ENCODE data around the gene EDN2.

The EDN2 gene

DNA sequence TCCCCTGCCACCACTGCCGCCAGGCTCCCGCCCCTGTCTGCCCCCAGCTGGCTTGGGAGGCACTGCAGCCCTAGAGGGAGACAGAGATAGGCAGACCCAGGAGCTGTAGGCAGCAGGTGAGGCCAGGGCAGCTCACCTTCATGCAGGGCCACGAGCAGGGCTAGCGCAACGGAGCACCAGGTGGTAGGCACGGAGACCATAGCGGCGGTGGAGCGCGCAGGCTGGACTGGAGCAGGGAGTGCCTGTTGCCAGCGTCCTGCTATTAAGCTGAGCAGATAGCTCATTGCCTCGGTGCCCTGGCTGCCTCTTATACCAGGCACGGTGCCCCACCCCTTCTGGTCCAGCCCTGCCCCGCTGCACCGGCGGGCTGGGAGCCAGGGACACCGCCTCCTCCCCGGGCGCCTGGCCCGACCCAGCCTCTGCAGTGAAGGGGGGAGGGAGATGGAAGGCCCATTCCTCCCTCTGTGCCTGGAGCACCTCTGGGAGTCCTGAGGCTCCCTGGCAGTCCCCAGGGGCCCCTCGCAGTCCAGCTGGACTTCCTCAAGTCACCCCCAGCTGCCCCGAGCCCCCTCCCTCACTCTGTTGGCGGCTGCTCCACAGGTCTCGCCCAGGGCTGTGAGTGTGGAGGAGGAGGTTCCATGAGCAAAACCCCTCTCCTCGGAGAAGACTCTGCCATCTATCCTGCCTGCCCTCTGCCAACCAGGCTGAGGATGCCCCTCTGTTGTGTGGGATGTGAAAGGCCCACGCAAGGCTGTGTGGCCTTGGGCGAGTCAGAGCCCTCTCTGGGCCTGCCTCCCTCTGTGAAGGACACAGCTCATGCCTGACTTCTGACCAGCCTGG is at the start of gene EDN2:
TSS of gene EDN2 (minus strand) at position 282 of the 840 bp plus-strand sequence. CDS start at position 200, 82 bp downstream.
- DNase-seq, result no peak

DNA sequence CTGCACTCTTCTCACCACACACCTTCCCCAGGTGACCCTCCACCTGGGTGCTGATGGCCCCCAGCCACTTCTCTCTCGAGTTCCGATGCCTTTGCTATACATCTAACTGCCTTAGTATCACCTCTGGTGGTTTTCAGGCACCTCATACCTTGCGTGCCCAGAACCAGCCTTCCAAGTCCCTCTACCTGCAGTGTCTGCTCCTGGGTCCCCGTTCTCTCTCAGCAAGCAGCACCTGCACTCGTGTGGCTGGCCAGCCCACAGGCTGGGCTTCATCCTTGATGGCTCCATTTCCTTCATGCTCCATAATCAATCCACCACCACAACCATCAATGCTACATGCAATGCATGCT is 49.2 kb upstream of the EDN2 start:
- DNase-seq, result no peak

- no peak for DNase-seq
These were observed 48.7 kb upstream of the EDN2 start for GRCh38 chr1:41533016-41533730.

GRCh38 chr1:41532206-41532975 is 47.9 kb upstream of the EDN2 start:
- no peak for DNase-seq

DNA sequence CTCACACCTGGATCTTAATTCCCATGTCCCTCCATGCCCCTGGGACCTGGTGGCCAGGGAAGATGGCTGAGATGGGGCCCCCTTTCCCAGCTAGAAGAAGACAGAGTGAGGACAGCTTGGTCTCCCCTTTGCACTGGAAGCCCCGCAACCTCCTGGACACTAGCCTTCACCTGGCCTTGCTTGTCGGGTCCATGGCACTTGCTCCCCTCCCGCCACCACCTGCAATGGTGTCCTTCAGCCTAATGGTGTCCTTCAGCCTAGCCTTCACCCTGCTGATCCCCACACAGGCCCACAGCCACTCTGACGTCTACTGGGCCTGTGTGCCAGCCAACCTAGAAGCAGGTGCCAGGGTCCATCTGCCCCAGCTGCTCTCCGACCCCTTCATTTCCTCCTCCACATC is 45.9 kb upstream of the EDN2 start:
- no peak for DNase-seq

- no peak for DNase-seq
These were observed 45.3 kb upstream of the EDN2 start for GRCh38 chr1:41529621-41530395.

DNA sequence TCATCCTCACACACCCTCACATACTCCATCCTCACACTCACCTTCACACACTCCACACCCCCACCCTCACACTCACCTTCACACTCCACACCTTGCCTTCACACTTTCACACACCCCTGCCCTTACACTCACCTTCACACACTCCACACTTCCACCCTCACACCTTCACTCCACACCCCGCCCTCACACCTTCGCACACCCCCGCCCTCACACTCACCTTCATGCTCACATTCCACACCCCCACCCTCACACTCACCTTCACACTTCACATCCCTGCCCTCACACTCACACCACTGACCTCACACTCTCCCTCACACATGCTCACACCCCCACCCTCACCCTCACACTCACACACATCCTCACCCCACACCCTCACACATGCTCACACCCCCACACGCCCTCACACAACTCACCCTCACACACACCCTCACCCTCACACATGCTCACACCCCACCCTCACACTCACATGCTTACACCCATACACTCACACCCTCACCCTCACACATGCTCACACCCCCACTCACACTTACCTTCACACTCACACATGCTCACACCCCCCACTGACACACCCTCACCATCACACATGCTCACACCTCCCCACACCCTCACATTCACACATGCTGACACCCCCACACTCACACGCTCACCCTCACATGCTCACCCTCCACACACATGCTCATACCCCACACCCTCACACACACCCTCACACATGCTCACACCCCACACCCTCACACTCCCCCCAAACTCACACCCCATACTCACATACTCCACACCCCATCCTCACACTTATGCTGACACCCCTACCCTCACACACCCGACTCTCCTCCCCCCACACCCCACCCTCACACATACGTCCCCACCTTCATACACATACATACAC is 44.5 kb upstream of the EDN2 start:
- DNase-seq, result no peak

GRCh38 chr1:41528106-41528505 is 43.6 kb upstream of the EDN2 start:
- DNase-seq, result no peak

- DNase-seq, result no peak
These were observed 42.6 kb upstream of the EDN2 start for GRCh38 chr1:41526956-41527561.

- no peak for DNase-seq
These were observed 41.6 kb upstream of the EDN2 start for GRCh38 chr1:41525891-41526587.

DNA sequence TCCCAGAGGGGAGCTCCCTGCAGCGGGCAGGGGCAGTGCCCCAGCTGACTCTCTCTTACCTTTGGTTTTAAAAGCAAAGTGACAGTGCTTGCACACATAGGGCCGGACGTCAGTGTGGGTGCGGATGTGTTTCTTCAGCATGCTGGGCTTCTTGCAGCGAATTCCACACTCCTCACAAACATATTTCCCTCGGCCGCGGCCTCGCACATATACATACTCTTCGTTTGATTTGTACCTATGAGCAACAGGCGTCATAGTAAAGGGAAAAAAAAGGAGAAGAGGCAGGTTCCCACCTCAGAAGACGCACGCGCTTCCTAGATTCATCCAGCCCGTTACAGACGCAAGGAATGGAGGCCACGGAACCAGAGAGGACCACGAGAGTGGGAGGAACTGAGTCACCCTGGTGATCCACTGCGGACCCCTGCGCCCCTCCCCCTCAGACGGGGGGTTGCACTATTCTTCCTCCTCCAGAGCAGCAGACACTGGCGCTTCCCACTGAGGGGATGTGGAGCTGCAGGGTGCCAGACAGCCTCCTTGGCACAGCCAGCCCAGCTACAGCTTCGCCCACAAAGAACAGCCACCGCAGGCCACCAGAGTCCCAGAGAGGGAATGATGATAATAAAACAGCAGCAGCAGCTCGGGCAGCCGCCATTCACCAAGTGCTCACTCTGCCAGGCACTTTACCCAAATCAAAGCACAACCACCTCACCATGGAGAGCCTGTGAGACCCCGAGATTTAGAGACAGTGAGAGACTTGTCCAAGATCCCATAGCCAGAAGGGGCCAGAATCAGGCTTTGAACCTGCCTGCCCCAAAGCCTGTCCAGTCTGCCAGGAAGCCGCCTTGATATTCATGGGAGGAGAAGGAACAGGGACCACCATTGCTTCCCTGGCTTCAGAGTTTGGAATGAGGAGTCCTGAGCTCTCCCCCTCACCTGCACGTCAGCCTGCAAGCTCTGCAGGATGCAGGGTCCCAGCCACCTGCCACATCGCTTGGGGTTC is 40.5 kb upstream of the EDN2 start:
- DNase-seq, result no peak

DNA sequence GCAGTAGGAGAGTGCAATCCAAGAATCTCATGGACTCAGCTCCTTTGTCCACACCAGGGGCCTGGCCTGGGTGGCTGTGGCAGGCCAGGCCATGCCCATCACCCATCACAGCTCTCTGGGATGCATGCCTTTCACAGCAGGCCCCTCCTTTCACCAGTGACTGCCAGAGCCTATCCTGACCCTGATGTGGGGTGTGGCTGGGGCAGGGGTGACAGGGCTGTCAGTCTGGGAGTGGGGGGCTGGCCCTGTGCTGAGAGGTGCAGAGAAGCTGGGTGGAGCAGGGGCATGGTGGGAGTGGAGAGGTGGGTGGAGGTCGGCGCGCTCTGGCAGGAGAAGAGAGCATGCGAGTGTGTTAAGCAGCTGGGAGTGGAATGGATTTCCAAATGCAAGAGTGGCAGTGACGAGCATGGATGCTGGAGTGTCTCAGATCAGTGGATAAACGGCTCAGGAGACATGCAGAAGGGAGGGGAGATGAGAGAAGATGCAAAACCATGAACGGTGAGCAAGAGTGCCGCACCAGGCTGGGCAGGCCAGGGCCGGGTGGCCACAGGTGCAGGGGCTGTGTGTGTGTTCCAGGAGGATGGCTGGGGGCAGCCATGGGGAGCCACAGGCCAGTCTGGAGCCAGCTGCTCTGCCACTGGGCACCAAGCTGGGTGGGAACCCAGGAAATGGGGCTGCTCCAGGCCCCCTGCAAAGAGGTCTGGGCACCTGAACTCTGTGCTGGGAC is 39.6 kb upstream of the EDN2 start:
- no peak for DNase-seq

GRCh38 chr1:41523071-41523470 is 38.6 kb upstream of the EDN2 start:
- DNase-seq, result no peak

DNA sequence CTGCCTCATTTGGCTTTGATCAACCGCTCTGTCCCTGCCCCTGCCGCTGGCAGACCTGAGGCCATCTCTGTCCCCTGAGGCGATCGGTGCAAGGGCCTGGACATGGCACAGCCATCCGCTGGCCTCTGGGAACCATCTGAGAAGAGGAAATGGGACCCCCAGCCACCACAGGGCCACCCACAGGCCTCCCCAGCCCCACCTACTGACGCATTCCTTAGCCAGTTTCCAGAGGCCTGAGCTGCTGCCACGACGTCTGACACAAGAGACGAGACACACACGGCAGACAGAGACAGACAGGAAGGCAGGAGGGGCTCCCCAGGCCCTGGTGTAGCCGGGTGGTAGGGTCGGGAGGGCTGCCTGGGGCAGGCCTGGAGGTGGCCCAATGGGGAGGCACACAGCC is 37.3 kb upstream of the EDN2 start:
- DNase-seq, result no peak

- DNase-seq, result no peak
These were observed 36.7 kb upstream of the EDN2 start for GRCh38 chr1:41520951-41521752.

DNA sequence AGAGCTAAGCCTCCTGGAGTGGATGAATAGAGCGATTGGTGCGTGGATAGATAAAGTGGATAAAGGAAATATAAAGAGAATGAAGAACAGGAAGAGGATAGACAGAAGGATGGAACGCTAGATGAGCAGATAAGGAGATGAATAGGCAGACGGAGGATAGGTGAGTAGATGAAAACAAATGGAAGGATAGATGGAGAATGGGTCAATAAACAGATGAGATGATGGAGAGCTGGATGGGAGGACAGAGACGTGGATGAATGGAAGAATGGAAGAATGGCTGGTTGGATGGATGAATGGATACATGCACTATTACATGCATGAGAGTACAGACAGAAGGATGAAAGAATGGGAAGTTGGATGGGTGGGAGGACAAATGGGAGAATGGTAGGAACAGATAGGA is 35.2 kb upstream of the EDN2 start:
- DNase-seq, result no peak

DNA sequence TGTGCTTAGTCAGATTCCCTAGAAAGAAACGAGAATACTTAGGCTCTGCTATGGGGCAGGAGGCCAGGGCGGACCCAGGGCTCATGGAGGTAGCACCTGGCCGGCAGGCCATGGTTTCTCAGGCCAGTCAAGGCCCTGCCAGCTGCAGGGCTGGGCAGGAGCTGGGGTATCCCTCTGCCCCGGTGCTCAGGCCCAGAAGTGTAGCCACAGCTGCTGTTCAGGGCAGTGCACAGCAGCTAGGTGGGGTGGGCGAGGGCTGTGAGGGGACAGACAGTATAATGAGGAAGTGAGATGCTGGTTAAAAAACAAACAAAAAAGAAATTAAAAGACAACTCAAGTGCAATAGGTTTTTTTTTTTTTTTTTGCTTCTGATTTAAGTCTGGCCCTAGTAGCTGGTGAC is 34.0 kb upstream of the EDN2 start:
- no peak for DNase-seq

- DNase-seq, result no peak
These were observed 32.6 kb upstream of the EDN2 start for GRCh38 chr1:41517062-41517438.

Data from stimulated activated CD4-positive, alpha-beta T cell treated with anti-CD3 and anti-CD28 coated beads, Interleukin-4, amount 100 ng/mL, for 24 hours (primary cell).